Coronary artery (tissue), 2 donors: Measurements from ENCODE around the gene ST6GALNAC2.
A peak's percentile ranks its signal among the peaks of the same experiment; 100 is the strongest.
"Not testable (repeated sequence)": the region's sequence is repeated elsewhere in the genome, so short reads cannot be mapped to it uniquely, and the experiment has no call there.

Source experiments
- DNase-seq: peaks from one replicate; pipeline ENCODE4 v3.0.0-alpha.2; 2017; ENCODE audit warnings: low spot score
- H3K27ac ChIP-seq, 2 donors: fragments of 200-600 bp; sonication (generic); one replicate each; pipeline ENCODE4 v1.5.1; 2016 to 2019
- H3K4me3 ChIP-seq: fragments of 200-600 bp; sonication (generic); 2 replicates; pipeline ENCODE4 v1.5.1; 2016; ENCODE audit warnings: mild to moderate bottlenecking, moderate library complexity
- CTCF ChIP-seq: fragments of 200-600 bp; sonication (generic); IDR thresholded peaks from one replicate; pipeline ENCODE4 v1.5.1; 2019; ENCODE audit warnings: antibody characterized with exemption

ST6GALNAC2 gene

GRCh38 chr17:76626442-76626841, 40.8 kb upstream of the ST6GALNAC2 start:
- no peak overlapping the region for H3K4me3 ChIP-seq

GRCh38 chr17:76625496-76625895, 39.8 kb upstream of the ST6GALNAC2 start:
- no peak for TF ChIP-seq CTCF
- DNase-seq: no peak
- Histone ChIP-seq H3K27ac (no peak overlapping the region), H3K4me3 (no peak overlapping the region)

More at GRCh38 chr17:76626442-76626841, 40.8 kb upstream of the ST6GALNAC2 start:
- no peak for DNase-seq
- H3K27ac ChIP-seq: no peak overlapping the region
- TF ChIP-seq CTCF: no peak

- peak; percentile 82 for TF ChIP-seq CTCF
- no peak for DNase-seq
- Histone ChIP-seq H3K4me3 (no peak overlapping the region), H3K27ac (no peak overlapping the region)
These were observed 37.8 kb upstream of the ST6GALNAC2 start for GRCh38 chr17:76623271-76624146.

- no peak overlapping the region for H3K27ac ChIP-seq
- no peak for DNase-seq
- no peak for TF ChIP-seq CTCF
- no peak overlapping the region for H3K4me3 ChIP-seq
These were observed 32.2 kb upstream of the ST6GALNAC2 start for GRCh38 chr17:76617838-76618237.

GRCh38 chr17:76614912-76615617, 29.4 kb upstream of the ST6GALNAC2 start:
- Histone ChIP-seq H3K27ac (no peak overlapping the region), H3K4me3 (no peak overlapping the region)
- TF ChIP-seq CTCF: no peak
- DNase-seq: no peak

GRCh38 chr17:76614064-76614759, 28.6 kb upstream of the ST6GALNAC2 start:
- not testable (repeated sequence) for H3K27ac ChIP-seq, DNase-seq, H3K4me3 ChIP-seq
